ENCODE measurements around the gene HJV. TPM values are rescaled to one million over a fixed set of nuclear protein-coding genes. Genes with fewer than 3 reads are reported as not detected.
"Not testable (repeated sequence)": the region's sequence is repeated elsewhere in the genome, so short reads cannot be mapped to it uniquely, and the experiment has no call there.

Gene HJV
- total and polyA plus RNA-seq, 2 of the 8 experiments (the other 6 are each of a cell fraction or from before 2014, with no cell fraction given), result 0.32 to 0.70 TPM

DNA sequence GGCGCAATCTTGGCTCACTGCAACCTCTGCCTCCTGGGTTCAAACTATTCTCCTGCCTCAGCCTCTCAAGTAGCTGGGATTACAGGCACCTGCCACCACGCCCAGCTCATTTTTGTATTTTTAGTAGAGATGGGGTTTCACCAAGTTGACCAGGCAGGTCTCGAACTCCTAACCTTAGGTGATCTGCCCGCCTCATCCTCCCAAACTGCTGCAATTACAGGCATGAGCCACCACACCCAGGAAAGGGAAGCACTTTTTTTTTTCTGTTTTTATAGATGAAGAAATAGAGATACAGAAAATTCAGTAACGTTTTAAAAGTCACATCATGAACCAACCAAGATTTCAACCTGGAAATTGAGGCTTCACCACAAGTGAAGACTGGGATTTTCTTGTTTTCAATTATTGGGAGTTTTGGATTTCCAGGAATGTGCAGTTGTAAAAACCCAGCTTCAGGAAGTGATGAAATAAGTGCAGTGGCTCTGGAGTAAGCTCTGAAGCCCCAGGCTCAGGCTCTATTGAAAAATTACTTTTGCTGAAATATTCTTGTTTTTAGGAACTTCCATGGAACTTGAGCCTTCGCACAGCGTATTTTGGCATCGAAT, 27.1 kb upstream of the HJV start:
- DNase-seq (ENCODE audit: low read depth in 1 of 2, low spot score in 2 of 2), result not testable (repeated sequence)

More for the DNA sequence above, 27.1 kb upstream of the HJV start:
- not testable (repeated sequence) for H2BK12ac ChIP-seq (ENCODE audit: low read depth, low read length); H2BK120ac ChIP-seq (replicated peaks; ENCODE audit: low read depth, low read length); H2BK20ac ChIP-seq (ENCODE audit: low read length); H2AK5ac ChIP-seq (ENCODE audit: low read depth, low read length); H4K5ac ChIP-seq (ENCODE audit: insufficient read length, low read depth, low read length); H3K79me2 ChIP-seq (ENCODE audit: control insufficient read depth in 1 of 2, insufficient read depth in 2 of 2, low read length in 2 of 2); H3K4me3 ChIP-seq (ENCODE audit: extremely low read depth in 1 of 4, insufficient read depth in 2 of 4, low read depth in 3 of 4, low read length in 4 of 4); H3K4ac ChIP-seq (replicated peaks; ENCODE audit: insufficient read length, low read depth, low read length); H2AFZ ChIP-seq (ENCODE audit: low read length); H3K27ac ChIP-seq (ENCODE audit: low read depth, low read length); H3K9me3 ChIP-seq (ENCODE audit: insufficient read depth in 2 of 2, low read depth in 1 of 2, low read length in 1 of 2); H3K23ac ChIP-seq (ENCODE audit: insufficient read length); H3K56ac ChIP-seq (replicated peaks; ENCODE audit: insufficient read length, low read depth, low read length); H4K91ac ChIP-seq (replicated peaks; ENCODE audit: insufficient read length, low read length); H3K14ac ChIP-seq (ENCODE audit: insufficient read length); H3K79me1 ChIP-seq (ENCODE audit: low read depth, low read length); H3K9ac ChIP-seq (replicated peaks in 1 of 4; ENCODE audit: extremely low read depth in 1 of 4, low read depth in 3 of 4, low read length in 3 of 4); H3K23me2 ChIP-seq (ENCODE audit: low read depth, low read length); H4K8ac ChIP-seq (ENCODE audit: extremely low read depth, insufficient read depth, low read length); H3K18ac ChIP-seq (ENCODE audit: extremely low read depth, low read length); H3K27me3 ChIP-seq (replicated peaks in 1 of 4; ENCODE audit: control insufficient read depth in 3 of 4, extremely low read depth in 1 of 4, insufficient read depth in 3 of 4, low read length in 3 of 4); H3K4me2 ChIP-seq (ENCODE audit: insufficient read depth in 1 of 2, low read depth in 2 of 2, low read length in 2 of 2); H4K20me1 ChIP-seq (replicated peaks in 1 of 2; ENCODE audit: control insufficient read depth in 1 of 2, insufficient read depth in 2 of 2, low read length in 2 of 2); H2BK5ac ChIP-seq (ENCODE audit: low read depth, low read length); FAIRE-seq; H3K36me3 ChIP-seq (ENCODE audit: control insufficient read depth in 2 of 4, insufficient read depth in 4 of 4, low read length in 3 of 4); H3K4me1 ChIP-seq (replicated peaks in 1 of 4; ENCODE audit: control insufficient read depth in 3 of 4, insufficient read depth in 4 of 4, low read length in 3 of 4); H2BK15ac ChIP-seq (ENCODE audit: low read length)
- ChIA-PET POLR2A (ENCODE audit: partially characterized antibody) (interaction anchor here (0.6 to 9.7 kb wide), 3 partner anchors 13 to 69 kb away, joined by 3 to 284 read pairs (median 4); no protein-coding TSS in a partner anchor), CTCF (ENCODE audit: partially characterized antibody) (interaction anchor here (0.7 to 1.8 kb wide), 3 partner anchors 10 to 153 kb away, joined by 3 to 9 read pairs (median 5); no protein-coding TSS in a partner anchor)
- WGBS, 2 experiments (ENCODE audit: extremely low coverage in 1 of 2, insufficient coverage in 1 of 2, insufficient read length in 1 of 2, insufficient replicate concordance in 2 of 2, low coverage in 1 of 2, low lambda C conversion rate in 2 of 2, missing lambda C conversion rate in 1 of 2), result 85% methylated on average over 8 of the region's 8 CpGs; no CpG with 5 or more reads in 1 of the 2 experiments
